ENCODE measurements around the gene KRT80.
A peak's percentile ranks its signal among the peaks of the same experiment; 100 is the strongest.

The KRT80 gene

GRCh38 chr12:52221070-52221781, 29.4 kb upstream of the KRT80 start:
- no peaks in the 10 kb centered on the region for H3K9me3 Mint-ChIP-seq
- peaks cover 19% of the 10 kb centered on the region for H3K4me1 Mint-ChIP-seq
- H3K36me3 Mint-ChIP-seq (ENCODE audit: low read depth), result no peaks in the 10 kb centered on the region
- no peak for ATAC-seq
- H3K4me3 Mint-ChIP-seq, result no peak overlapping the region
- peaks cover 45% of the 10 kb centered on the region for H3K27me3 Mint-ChIP-seq
- no peak for DNase-seq
- no peak overlapping the region for H3K27ac Mint-ChIP-seq

DNA sequence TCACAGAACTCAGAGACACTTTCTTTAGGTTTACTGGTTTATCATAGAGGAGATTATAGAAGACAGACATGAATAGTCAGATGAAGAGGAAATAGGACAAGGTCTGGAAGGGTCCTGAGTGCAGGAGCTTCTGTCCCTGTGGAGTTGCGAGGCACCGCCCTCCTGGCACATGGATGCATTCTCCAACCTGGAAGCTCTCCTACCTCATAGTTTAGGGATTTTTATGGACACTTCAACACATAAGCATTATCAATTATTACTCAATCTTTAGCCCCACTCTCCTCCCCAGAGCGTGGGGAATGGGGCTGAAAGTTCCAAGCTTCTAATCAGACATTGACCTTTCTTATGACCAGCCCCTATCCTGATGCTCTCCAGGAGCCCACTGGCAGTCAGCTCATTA, 28.7 kb upstream of the KRT80 start:
- no peaks in the 10 kb centered on the region for H3K36me3 Mint-ChIP-seq (ENCODE audit: low read depth)
- no peaks in the 10 kb centered on the region for H3K9me3 Mint-ChIP-seq
- no peak overlapping the region for H3K27ac Mint-ChIP-seq
- H3K27me3 Mint-ChIP-seq, result peaks cover 45% of the 10 kb centered on the region
- ATAC-seq (no peak), DNase-seq (no peak)
- no peak overlapping the region for H3K4me3 Mint-ChIP-seq
- peaks cover 19% of the 10 kb centered on the region for H3K4me1 Mint-ChIP-seq

DNA sequence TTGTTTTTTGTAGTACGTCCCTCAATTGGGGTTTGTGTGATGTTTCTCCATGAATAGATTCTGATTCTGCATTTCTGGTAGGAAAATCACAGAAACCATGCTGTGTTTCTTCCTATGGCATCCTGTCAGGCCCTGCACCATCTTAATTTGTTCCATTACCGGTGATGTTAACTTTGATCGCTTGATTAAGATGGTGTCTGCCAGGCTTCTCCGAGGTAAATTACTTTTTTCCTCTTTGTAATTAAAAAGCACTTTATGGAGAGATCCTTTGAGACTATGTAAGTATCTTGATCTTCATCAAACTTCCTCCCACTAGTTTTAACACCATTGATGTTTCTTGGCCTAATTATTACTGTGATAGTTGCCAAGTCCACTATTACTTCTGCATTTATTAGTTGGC, 26.2 kb upstream of the KRT80 start:
- Mint-ChIP-seq H3K27ac (no peak overlapping the region), H3K4me3 (no peak overlapping the region), H3K36me3 (ENCODE audit: low read depth) (no peaks in the 10 kb centered on the region), H3K9me3 (no peaks in the 10 kb centered on the region), H3K4me1 (peaks cover 15% of the 10 kb centered on the region), H3K27me3 (peaks cover 45% of the 10 kb centered on the region)
- ATAC-seq (no peak), DNase-seq (no peak)

DNA sequence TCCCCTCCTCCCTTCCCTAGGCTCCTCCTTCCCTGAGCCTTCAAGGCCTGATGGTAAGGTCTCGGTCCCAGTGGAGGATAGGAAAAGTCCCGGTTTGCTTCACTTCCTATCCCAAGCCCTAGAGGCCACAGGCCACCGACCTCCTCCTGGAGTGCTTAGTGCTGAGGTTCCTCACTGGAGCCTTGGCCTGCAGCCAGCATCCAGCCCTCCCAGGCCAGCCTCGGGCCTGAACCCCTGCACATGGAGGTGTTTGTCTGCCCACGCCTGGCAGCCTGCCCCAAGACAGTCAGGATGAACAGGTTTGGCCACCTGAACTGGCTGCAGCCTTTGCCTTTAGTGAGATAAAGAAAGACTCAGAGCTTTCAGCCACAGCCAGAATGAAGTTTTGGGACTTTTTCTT, 25.4 kb upstream of the KRT80 start:
- H3K36me3 Mint-ChIP-seq (ENCODE audit: low read depth), result no peaks in the 10 kb centered on the region
- peaks cover 11% of the 10 kb centered on the region for H3K4me1 Mint-ChIP-seq
- ATAC-seq, result no peak
- no peak overlapping the region for H3K4me3 Mint-ChIP-seq
- no peak overlapping the region for H3K27ac Mint-ChIP-seq
- no peak for DNase-seq
- H3K27me3 Mint-ChIP-seq, result peaks cover 43% of the 10 kb centered on the region
- no peaks in the 10 kb centered on the region for H3K9me3 Mint-ChIP-seq

DNA sequence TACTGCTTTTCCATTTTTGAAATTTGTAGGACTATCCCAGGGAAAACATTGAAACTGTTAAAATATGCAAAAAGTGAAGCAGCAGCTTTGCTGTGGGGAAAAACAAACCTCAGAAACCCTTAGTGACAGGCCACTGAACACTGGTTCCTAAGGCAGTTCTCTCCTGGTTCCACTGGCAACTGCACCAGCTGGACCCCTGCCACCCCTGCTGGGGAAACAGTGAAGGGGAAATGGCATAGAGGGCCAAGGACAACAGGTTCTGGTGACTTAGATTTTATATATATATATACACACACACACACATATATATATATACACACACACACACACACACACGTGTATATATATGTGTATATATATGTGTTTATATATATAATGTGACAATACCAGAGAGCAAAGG, 25.0 kb upstream of the KRT80 start:
- Mint-ChIP-seq H3K4me1 (peaks cover 7% of the 10 kb centered on the region), H3K27me3 (peaks cover 39% of the 10 kb centered on the region), H3K9me3 (no peaks in the 10 kb centered on the region), H3K4me3 (no peak overlapping the region), H3K27ac (no peak overlapping the region), H3K36me3 (ENCODE audit: low read depth) (no peaks in the 10 kb centered on the region)
- no peak for DNase-seq
- ATAC-seq, result no peak

- peaks cover 36% of the 10 kb centered on the region for H3K27me3 Mint-ChIP-seq
- no peaks in the 10 kb centered on the region for H3K9me3 Mint-ChIP-seq
- no peak for DNase-seq
- no peak overlapping the region for H3K4me3 Mint-ChIP-seq
- no peak for ATAC-seq
- peaks cover 1% of the 10 kb centered on the region for H3K4me1 Mint-ChIP-seq
- H3K27ac Mint-ChIP-seq, result no peak overlapping the region
- no peaks in the 10 kb centered on the region for H3K36me3 Mint-ChIP-seq (ENCODE audit: low read depth)
Observed at GRCh38 chr12:52216100-52216499, 24.3 kb upstream of the KRT80 start.

GRCh38 chr12:52215587-52216031, 23.8 kb upstream of the KRT80 start:
- Mint-ChIP-seq H3K27ac (no peak overlapping the region), H3K27me3 (peaks cover 34% of the 10 kb centered on the region), H3K36me3 (ENCODE audit: low read depth) (no peaks in the 10 kb centered on the region), H3K9me3 (no peaks in the 10 kb centered on the region), H3K4me1 (no peaks in the 10 kb centered on the region), H3K4me3 (no peak overlapping the region)
- DNase-seq (no peak), ATAC-seq (no peak)

- H3K27ac Mint-ChIP-seq, result no peak overlapping the region
- DNase-seq (no peak), ATAC-seq (no peak)
- H3K27me3 Mint-ChIP-seq, result peaks cover 25% of the 10 kb centered on the region
- no peaks in the 10 kb centered on the region for H3K36me3 Mint-ChIP-seq (ENCODE audit: low read depth)
- H3K4me3 Mint-ChIP-seq, result no peak overlapping the region
- no peaks in the 10 kb centered on the region for H3K9me3 Mint-ChIP-seq
- H3K4me1 Mint-ChIP-seq, result no peaks in the 10 kb centered on the region
Observed at GRCh38 chr12:52214421-52214802, 22.6 kb upstream of the KRT80 start.

DNA sequence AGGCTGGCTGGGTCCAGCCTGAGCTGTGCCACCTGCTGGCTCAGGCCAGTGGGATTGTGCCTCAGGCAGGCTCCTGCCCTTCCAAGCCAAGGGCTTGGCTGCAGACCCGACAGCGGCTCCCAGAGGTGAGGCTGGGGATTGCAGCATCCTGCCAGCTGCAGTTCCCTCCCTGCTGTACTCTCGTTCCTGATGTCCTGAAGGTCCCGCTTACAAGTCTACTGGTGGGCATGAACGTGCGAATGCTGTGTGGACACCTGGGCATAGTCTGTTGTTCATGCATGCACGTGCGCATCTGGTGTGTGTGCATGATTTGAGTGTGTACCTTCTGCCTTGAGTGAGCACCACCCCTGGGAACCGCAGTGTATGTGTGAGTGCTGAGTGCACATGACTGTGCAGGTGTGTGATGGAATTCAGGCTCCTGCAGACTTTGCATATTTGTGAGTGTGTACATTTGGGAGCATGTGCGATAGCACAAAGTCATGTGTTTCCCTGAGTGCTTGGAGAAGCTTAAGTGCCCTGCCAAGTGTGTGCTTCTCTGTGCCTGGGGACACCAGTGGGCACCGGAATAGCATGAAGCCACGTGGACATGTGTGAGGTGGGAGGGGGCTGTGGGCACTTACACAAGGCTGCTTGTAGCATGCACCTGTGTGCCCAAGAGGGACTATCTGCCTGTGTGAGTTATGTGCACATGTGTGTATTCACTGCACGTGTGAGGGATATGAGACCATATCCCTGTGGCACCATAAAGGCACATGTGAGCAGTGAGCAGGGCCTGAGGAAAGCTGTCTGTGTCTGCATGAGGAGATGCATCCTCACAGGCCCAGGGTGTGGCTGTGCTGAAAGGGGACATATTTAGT, 22.0 kb upstream of the KRT80 start:
- Mint-ChIP-seq H3K4me1 (no peaks in the 10 kb centered on the region), H3K27me3 (peaks cover 23% of the 10 kb centered on the region), H3K9me3 (no peaks in the 10 kb centered on the region), H3K4me3 (no peak overlapping the region), H3K27ac (no peak overlapping the region), H3K36me3 (ENCODE audit: low read depth) (no peaks in the 10 kb centered on the region)
- ATAC-seq (peak; percentile 68), DNase-seq (peak; percentile 75)

DNA sequence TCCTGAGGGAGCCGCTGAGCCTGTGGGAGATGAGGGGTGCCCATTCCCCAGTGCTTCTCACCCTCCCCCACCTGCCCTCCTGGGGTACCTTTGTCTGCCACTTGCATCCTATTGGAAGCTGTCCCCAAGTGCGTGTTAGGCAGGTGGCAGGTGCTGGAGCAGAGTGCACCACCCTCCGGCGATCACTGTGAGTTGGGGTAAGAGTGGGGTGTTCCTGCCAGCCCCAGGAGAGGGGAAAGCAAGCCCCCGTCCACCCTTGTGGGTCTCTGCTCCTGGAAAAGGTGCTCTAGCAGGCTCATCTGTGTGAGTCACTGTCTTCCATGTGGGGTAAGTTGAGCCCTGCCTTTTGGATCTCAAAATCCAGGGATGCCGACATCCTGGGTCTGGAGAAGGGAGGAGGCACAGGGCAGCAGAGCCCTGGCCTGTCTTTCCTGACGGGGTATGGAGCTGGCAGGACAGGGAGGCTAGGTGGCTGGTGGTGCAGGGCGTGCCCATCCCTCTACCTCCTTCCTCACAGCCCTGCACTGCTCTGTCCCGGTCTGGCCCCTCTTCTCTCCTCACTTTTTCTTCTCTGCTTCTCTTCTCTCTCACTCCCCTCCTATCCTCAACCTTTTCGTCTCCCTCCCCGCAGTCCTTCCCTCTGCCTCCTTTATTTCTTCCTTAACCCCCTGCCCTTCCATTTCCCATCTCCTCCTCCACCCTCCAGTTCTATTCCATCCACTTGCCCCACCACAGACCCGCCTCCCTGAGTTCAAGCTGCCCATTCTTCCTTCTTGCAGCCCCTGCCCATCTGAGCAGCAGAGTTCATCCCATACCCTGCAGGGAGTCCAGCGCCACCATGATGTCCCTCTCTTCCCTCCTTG, 21.1 kb upstream of the KRT80 start:
- Mint-ChIP-seq H3K27ac (no peak overlapping the region), H3K36me3 (ENCODE audit: low read depth) (no peaks in the 10 kb centered on the region), H3K4me3 (no peak overlapping the region), H3K4me1 (no peaks in the 10 kb centered on the region), H3K27me3 (peaks cover 23% of the 10 kb centered on the region), H3K9me3 (no peaks in the 10 kb centered on the region)
- ATAC-seq, result no peak
- no peak for DNase-seq

DNA sequence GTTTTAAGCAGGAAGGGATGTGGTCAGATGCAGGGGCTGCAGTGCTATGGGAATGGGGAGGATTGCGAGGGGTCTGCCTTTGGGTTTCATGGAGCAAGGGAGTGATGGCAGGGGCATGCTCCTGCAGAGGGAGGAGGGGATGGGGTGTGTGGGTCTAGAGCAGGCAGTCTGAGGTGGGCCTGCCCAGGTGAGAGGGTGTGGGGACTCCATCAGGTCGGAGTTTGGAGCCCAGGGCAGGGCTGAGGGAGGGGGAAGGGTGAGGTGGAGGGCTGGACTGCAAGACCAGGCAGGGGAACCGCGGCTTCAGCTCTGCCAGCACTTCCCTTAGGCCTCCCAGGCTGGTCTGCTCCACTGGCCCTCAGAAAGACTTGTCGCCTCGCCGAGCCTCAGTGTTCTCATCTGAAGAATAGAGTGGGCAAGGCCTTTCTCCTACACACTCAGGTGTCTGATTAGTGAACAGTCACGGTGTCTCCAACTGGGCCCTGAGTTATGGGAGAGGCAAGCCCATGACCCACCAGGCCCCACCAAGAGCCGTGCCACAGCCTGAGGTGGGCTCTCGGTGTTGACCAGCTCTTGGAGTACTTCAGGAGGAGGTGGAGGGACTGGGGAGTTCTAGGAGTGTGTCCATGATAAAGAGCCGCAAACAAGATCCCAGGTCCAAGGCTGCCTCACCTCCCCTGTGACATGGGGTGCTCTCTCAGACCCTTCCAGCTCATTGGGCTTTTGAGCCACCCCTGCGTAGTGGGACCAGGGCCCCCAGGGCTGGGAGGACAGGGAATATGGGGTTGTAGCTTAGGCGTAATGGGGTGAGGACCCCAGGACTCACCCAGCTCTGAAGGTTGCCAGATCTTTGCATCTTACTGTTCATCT, 20.1 kb upstream of the KRT80 start:
- no peak for ATAC-seq
- DNase-seq, result no peak
- H3K4me3 Mint-ChIP-seq, result no peak overlapping the region
- H3K27ac Mint-ChIP-seq, result no peak overlapping the region
- H3K4me1 Mint-ChIP-seq, result no peaks in the 10 kb centered on the region
- no peaks in the 10 kb centered on the region for H3K9me3 Mint-ChIP-seq
- H3K27me3 Mint-ChIP-seq, result peaks cover 24% of the 10 kb centered on the region
- no peaks in the 10 kb centered on the region for H3K36me3 Mint-ChIP-seq (ENCODE audit: low read depth)

- Mint-ChIP-seq H3K4me1 (no peaks in the 10 kb centered on the region), H3K27ac (no peak overlapping the region), H3K36me3 (ENCODE audit: low read depth) (no peaks in the 10 kb centered on the region), H3K27me3 (peaks cover 23% of the 10 kb centered on the region), H3K9me3 (no peaks in the 10 kb centered on the region), H3K4me3 (no peak overlapping the region)
- ATAC-seq (no peak), DNase-seq (no peak)
Observed at GRCh38 chr12:52210925-52211650, 19.3 kb upstream of the KRT80 start.

GRCh38 chr12:52210186-52210924, 18.5 kb upstream of the KRT80 start:
- Mint-ChIP-seq H3K36me3 (ENCODE audit: low read depth) (no peaks in the 10 kb centered on the region), H3K9me3 (no peaks in the 10 kb centered on the region), H3K4me3 (no peak overlapping the region), H3K27ac (no peak overlapping the region), H3K4me1 (no peaks in the 10 kb centered on the region), H3K27me3 (peaks cover 20% of the 10 kb centered on the region)
- ATAC-seq (no peak), DNase-seq (no peak)
